Heart left ventricle (tissue), 13 donors: ENCODE data around the gene EXOSC5.

Experiments used
- POLR2A ChIP-seq, 2 donors: fragments of 450-650 bp; IDR thresholded peaks; one replicate each; pipeline ENCODE4 v1.6.1; 2017; ENCODE audit warnings: antibody characterized with exemption in 2 of 2, mild to moderate bottlenecking in 2 of 2, moderate library complexity in 2 of 2
- TF ChIP-seq, protein P1 (sequence below), 12 donors: fragments of 200-600 bp; sonication (generic) in 4 of 12; IDR thresholded peaks; one replicate each; pipeline versions ENCODE4 v1.5.0 to v1.8.0; 2018 to 2022; ENCODE audit warnings: antibody characterized with exemption in 12 of 12, mild to moderate bottlenecking in 5 of 12
- donor health status: ischemic (EF 13 %, LVEDD 7.1; RV severe dilation, severe dysfunction).
- donor health status: DM: no; HTN: yes; CAD: no.
- donor health status: DM: no; HTN: no; CAD: no.
- donor health status: ischemic (EF 25% LVEDD 6.9; RV normal size, moderate dysfunction).
- donor health status: ischemic (EF 25% LVEDD 5.7; RV mildly dilated, moderate dysfunction).
- donor health status: ischemic (EF 35%, LVEDD 5.7; RV mildly dilated, moderate dysfunction).
- donor health status: nonischemic (EF 11% LVEDD 7.7; RV severe dilation, severe dysfunction).
- donor health status: DM: yes; HTN: yes; CAD: no.
- donor health status: PGD.
- donor health status: ischemic (EF 29% LVEDD 5.4; RV normal size, mild dysfunction).
- donor health status: nonischemic (EF 23%, LVEDD 6.1; RV moderate dilation, normal function).

- TF ChIP-seq, protein P1, sequence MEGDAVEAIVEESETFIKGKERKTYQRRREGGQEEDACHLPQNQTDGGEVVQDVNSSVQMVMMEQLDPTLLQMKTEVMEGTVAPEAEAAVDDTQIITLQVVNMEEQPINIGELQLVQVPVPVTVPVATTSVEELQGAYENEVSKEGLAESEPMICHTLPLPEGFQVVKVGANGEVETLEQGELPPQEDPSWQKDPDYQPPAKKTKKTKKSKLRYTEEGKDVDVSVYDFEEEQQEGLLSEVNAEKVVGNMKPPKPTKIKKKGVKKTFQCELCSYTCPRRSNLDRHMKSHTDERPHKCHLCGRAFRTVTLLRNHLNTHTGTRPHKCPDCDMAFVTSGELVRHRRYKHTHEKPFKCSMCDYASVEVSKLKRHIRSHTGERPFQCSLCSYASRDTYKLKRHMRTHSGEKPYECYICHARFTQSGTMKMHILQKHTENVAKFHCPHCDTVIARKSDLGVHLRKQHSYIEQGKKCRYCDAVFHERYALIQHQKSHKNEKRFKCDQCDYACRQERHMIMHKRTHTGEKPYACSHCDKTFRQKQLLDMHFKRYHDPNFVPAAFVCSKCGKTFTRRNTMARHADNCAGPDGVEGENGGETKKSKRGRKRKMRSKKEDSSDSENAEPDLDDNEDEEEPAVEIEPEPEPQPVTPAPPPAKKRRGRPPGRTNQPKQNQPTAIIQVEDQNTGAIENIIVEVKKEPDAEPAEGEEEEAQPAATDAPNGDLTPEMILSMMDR (IDR thresholded peaks at IDR 0.05): no peak
- TF ChIP-seq POLR2A (IDR thresholded peaks at IDR 0.05): no peak
These were observed 12.8 kb downstream of the EXOSC5 start for GRCh38 chr19:41384351-41384750.
